ENCODE measurements around the gene HES4. TPM values are rescaled to one million over a fixed set of nuclear protein-coding genes. Genes with fewer than 3 reads are reported as not detected.

Gene HES4
- total and polyA plus RNA-seq, 2 of the 13 experiments (the other 11 are each of a cell fraction or from before 2014, with no cell fraction given) = 8.8 to 10.6 TPM

GRCh38 chr1:980602-981395 is 19.1 kb downstream of the HES4 start (continued):
- TF ChIP-seq ZKSCAN5 (CRISPR knock-in tag; IDR thresholded peaks at IDR 0.05) (no peak), PPARG (CRISPR knock-in tag; conservative IDR thresholded peaks at IDR 0.05) (no peak), ZBTB42 (CRISPR knock-in tag; IDR thresholded peaks at IDR 0.05) (no peak), PLRG1 (conservative IDR thresholded peaks at IDR 0.05) (no peak), JUNB (CRISPR knock-in tag; IDR thresholded peaks at IDR 0.05; ENCODE audit: borderline replicate concordance) (no peak), ZNF552 (CRISPR knock-in tag; IDR thresholded peaks at IDR 0.05; ENCODE audit: borderline replicate concordance) (no peak), REST (IDR thresholded peaks at IDR 0.05; ENCODE audit: borderline replicate concordance in 1 of 2, low read depth in 1 of 2, low read length in 2 of 2) (no peak), ETV5 (CRISPR knock-in tag; IDR thresholded peaks at IDR 0.05; ENCODE audit: borderline replicate concordance) (peak; percentile 7; the same call in 1 of the 2 replicates), PAXIP1 (CRISPR knock-in tag; conservative IDR thresholded peaks at IDR 0.05) (peak; percentile 61), CCDC6 (CRISPR knock-in tag; IDR thresholded peaks at IDR 0.05) (no peak), NR2F1 (CRISPR knock-in tag; IDR thresholded peaks at IDR 0.05) (no peak), NCOA1 (CRISPR knock-in tag; IDR thresholded peaks at IDR 0.05) (no peak), SKIL (CRISPR knock-in tag; IDR thresholded peaks at IDR 0.05; ENCODE audit: borderline replicate concordance) (peak; percentile 80), CERS6 (CRISPR knock-in tag; IDR thresholded peaks at IDR 0.05) (no peak), ZFP1 (CRISPR knock-in tag; IDR thresholded peaks at IDR 0.05) (no peak), ZBTB7A (CRISPR knock-in tag; IDR thresholded peaks at IDR 0.05) (no peak), ZNF761 (CRISPR knock-in tag; conservative IDR thresholded peaks at IDR 0.05) (peak; percentile 67; the same call in 1 of the 2 replicates), PHF21A (CRISPR knock-in tag; IDR thresholded peaks at IDR 0.05) (no peak)

All from HepG2 (cell line).